Measurements from ENCODE around the gene MYO3B.

- TF ChIP-seq EZH2 (IDR thresholded peaks at IDR 0.05; ENCODE audit: insufficient read depth, poor library complexity, severe bottlenecking) (no peak), EZH2phosphoT487 (IDR thresholded peaks at IDR 0.05; ENCODE audit: insufficient read depth, low read depth) (no peak)
Observed at GRCh38 chr2:170521299-170521698, 343.4 kb downstream of the MYO3B start.

All from GM23248 (cell line).